ENCODE data around the gene SLC22A23. TPM values are rescaled to one million over a fixed set of nuclear protein-coding genes. Genes with fewer than 3 reads are reported as not detected.

Gene SLC22A23
- total RNA-seq, 1 donor from 2014 or later = 42.4 TPM

DNA sequence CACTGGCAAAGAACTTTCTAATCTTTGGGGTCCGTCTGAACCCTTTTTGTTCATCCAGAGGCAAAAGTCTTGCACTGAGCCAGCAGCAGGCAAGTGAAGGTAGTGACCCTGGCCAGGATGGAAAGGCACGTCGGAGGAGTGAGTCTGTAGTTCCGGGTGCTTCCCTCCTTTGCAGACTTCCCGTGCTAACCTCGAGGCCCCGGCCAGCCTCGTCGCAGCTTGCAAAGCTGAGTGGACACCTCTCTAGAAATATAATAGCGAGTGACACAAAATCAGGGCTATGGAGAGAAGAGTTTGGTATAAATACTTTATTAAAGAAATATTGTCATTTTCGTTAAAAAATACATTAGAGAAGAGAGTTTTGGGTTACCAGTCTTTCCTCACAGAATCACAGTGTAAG, 188.2 kb downstream of the SLC22A23 start:
- DNase-seq (ENCODE audit: low spot score) = no peak

DNA sequence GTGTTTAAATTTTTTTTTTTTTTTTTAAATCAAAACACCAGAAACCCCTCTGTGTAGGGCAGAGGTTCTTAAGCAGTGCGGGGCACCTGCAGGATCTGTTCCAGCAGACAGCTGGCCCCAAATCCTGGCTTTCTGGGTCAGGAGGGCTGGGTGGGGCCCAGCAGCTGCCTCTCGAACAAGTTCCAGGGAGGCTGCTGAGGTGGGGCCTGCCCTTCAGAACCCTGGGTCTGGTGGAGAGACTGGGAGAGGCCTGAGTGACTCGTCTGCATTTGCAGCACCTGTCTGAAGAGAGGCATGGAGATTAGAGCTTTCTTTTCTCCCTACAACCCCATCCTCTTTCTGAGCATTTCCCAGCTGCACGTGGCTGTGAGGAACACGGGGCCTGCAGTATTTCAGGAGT, 189.7 kb downstream of the SLC22A23 start:
- DNase-seq (ENCODE audit: low spot score) = no peak

DNA sequence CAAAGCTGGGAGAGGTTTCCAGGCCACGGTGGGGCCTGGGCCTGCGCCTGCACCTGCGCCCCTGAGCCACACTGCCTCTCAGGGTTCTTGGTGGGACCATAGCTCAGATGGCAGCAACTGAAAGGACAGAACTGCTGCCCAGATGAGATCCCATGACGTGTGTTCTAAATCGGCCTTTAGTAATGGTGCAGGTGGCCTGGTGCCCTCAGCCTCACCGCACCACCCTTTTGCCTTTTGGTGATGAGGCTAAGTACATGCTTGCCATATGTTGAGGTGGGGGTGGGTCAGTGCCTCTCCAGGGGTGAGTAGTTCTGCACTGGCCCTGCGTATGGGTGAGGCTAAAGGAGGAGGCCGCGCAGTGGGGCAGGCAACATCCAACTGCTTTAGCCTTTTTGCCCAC, 190.7 kb downstream of the SLC22A23 start:
- no peak for DNase-seq (ENCODE audit: low spot score)

DNA sequence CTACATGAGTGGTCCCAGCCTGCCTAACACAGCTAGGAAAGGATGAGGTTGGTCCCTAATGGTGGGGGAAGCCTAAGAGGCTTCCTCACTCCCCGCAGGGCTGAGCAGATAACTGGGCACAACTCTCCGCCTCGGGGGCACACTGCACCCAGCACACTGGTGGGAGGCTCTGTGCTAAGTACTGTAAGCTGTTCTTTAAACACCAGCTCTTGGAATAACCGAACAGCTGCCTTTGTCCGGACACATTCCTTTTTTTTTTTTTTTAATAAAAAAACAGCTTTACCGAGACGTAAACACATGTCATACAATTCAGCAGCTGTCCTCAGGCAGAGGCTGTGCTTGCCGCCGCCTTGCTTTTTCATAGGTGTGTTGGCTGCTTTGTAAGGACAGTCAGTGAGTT, 191.2 kb downstream of the SLC22A23 start:
- DNase-seq (ENCODE audit: low spot score) = no peak

DNA sequence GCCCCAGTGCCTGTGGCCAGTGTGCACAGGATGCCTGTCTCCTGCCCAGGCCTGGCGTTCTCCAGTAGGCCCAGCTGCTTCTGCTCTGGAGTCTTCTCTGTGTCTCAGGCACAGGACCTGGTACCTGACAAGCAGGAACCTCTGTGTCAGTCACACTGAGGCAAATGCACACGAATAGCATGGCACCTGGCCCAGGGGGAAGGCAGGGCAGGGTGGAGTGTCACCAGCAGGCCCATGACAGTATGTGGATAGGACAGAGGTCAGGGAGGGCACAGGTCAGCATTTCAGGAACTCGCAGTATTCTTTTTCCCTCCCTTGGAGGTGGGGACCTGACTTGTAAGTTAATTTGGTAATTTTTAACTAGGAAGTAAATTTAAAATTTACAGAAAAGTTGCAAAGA, 192.5 kb downstream of the SLC22A23 start:
- DNase-seq (ENCODE audit: low spot score) = no peak

DNA sequence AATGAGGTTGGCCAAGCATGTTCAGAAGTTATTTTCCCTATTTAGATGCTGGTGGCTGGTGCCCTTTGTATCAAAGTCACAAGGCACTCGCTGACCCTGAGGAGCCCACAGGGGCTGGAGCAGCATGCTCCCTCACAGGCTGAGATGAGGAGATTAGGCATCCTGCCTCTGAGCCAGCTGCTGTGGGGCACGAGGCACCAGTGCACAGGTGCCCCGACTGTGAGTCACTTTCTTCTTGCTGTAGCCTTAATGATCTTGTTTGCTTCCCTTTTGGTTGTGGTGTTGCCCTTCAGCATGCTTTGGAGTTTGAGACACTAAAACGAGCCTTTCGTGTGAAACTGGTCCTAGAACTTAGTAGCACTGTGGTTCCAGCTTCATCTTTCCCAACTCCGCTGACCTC, 193.8 kb downstream of the SLC22A23 start:
- DNase-seq (ENCODE audit: low spot score) = no peak

DNA sequence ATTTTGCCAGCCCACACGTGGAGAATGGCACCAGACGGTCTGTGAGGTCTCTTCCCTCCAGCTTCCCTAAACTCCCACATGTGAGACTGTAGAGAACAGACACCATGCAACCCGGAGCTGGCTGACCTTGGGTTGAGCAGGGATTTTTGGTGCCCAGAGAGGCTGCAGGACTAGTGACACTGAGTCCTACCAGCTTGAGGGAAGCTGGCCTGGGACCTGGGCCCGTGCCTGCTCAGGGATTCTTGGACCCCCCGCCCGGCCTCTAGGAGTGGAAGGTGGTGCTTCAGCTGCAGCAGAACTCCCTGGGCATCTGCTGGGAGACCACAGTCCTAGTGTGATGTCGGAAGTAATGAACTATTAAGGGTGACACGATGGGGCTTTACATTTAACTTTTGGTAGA, 194.9 kb downstream of the SLC22A23 start:
- no peak for DNase-seq (ENCODE audit: low spot score)

DNA sequence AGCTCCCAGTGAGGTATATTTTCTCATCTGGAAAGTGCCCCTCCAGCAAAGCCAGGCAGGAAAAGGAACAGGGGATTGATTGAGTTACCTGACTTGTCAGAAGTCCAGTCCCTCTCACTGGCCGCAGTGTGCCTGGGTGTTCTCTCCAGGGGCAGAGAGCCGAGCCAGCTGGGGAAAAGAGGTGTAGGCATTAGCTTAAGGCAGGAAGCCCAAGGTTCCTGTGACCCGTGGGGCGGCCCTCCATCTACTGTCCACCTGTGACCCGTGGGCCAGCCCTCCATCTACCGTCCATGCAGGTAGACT, 195.4 kb downstream of the SLC22A23 start:
- DNase-seq (ENCODE audit: low spot score) = no peak

DNA sequence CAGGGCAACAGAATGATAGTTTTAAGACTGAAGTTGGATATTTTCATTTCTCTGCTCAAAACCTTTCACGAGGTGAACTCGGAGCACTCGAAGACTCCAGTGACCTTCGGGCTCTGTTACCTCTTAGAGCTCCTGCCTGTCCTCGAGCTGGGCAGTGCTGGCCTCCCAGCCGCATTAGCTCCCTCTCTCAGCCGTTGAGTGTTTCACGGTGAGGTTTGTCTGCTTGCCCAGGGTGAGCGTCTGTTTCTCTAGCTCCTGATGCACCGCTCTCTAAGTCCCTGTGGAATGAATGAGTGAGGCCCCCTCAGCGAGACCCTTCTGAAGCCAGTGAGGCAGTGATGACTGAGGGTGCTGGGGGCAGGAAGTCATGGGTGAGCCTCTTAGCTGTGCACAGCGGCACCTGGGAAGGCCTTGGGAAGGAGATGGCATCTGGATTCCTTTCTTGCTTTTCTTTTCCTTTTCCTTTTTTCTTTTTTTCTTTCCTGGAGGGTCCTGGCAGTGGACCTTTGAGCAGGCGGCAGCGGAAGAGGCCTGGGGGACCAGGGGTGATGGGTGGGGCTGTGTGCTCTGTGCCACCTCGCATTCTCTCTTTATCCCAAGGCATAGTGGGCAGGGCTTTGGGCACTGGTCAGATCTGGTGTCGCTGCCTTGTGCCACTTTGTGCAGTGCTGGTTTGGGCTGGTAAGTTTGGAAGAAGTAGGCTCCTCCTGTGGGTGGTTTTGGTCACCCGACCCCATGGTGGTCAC, 195.9 kb downstream of the SLC22A23 start:
- DNase-seq (ENCODE audit: low spot score) = no peak

DNA sequence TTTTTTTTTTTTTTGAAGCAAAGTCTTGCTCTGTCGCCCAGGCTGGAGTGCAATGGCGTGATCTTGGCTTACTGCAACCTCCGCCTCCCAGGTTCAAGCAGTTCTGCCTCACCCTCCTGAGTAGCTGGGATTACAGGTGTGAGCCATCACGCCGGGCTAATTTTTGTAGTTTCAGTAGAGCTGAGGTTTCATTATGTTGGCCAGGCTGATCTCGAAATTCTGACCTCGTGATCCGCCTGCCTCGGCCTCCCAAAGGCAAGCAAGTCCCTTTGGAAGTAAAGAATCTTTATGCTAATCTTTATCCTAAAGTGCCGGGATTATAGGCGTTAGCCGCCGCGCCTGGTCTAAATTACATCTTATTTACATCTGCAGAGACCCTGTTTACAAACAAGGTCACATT, 196.6 kb downstream of the SLC22A23 start:
- DNase-seq (ENCODE audit: low spot score) = no peak

DNA sequence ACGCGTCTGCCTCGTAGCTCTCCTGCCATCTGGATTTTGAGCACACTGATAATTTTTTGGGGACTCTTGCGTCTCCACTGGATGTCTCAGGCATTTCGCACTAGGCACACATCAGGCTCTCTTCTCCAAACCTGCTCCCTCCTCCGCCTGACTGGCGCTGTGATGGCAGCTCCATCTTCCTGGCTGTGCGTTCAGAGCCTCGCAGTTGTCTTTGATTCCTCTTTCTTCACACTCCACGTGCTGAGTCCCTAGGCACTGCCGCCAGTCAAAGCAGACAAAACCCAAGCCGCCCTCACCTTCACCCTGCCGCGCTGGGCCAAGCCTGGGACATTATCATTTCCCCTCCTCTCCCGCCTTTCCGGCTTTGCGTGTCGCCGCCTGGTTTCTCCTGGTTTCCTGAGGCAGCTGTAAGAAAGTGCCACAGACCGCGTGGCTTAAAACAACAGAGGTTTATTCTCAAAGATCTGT, 197.3 kb downstream of the SLC22A23 start:
- peak; percentile 57 for DNase-seq (ENCODE audit: low spot score)

DNA sequence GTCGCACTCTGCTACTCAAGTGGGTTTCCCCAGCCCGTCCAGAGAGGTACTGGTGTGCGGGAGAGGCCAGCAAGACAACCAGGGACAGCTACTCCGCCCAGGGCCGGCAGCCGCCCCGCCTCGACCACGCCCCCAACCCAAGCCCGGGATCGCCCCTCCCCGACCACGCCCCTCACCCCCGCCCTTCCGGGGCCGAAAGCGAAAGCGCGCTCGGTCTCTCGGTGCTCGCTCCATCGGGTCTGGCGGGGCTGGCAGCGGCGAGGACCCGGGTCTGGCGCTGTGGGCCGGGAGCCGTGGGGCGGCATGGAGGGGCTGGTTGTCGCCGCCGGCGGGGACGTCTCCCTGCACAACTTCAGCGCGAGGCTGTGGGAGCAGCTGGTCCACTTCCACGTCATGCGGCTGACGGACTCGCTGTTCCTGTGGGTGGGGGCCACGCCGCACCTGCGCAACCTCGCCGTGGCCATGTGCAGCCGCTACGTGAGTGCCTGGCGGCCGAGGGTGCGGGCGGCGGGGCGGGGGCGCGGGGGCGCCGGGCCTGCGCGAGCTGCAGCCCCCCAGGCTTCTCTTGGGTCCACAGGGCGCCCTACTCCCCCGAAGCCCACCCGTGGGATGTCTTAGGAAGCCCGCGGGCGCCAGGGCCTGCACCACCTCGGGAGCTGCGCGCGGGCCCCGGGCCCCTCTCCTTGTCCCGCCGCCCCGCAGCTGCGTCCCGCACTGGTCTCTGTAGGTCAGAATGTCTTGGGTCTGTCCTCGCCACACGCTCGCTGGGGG, 197.9 kb downstream of the SLC22A23 start, which contains the start of gene PSMG4:
Gene PSMG4 (plus strand): TSS at position 228 of the 771 bp plus-strand sequence. CDS start 76 bp downstream, at position 304.
- DNase-seq (ENCODE audit: low spot score) = peak; percentile 97

DNA sequence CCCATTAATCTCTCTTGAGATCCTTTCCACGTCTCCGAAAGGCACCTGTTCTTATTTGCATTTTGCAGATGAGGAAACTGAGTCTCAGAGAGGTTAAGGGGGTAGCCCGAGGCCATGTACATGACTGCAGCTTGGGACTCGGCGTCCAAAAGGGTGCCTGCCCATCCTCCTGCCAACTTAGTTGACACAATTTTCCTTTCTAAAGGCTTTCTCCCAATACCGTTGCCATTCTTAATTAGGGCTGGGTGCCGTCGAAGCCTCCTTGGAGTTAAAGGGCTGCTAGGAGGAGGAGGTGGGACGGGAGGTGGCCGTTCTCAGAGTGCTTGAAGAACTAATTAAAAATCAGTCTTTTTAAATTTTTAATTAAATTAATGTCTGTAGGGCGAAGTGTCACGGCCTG, 198.6 kb downstream of the SLC22A23 start:
- DNase-seq (ENCODE audit: low spot score) = no peak

DNA sequence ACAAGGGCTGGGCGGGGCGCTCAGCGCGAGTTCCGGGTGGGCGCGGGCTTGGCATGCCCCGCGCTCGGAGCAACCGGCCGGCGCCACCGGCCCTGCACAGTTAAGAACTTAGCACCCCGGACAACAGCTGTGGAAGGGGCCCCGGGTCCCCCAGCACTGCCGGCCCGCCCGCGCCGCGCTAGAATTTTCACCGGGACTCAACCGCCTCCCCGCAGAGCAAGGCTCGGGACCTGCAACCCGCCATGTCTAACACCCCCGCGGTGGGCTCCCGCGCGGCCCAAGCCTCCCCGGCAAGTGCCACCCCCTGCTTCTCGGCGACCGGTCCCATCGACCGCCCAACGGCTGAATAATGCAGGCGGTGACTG, 203.3 kb downstream of the SLC22A23 start:
- no peak for DNase-seq (ENCODE audit: low spot score)

DNA sequence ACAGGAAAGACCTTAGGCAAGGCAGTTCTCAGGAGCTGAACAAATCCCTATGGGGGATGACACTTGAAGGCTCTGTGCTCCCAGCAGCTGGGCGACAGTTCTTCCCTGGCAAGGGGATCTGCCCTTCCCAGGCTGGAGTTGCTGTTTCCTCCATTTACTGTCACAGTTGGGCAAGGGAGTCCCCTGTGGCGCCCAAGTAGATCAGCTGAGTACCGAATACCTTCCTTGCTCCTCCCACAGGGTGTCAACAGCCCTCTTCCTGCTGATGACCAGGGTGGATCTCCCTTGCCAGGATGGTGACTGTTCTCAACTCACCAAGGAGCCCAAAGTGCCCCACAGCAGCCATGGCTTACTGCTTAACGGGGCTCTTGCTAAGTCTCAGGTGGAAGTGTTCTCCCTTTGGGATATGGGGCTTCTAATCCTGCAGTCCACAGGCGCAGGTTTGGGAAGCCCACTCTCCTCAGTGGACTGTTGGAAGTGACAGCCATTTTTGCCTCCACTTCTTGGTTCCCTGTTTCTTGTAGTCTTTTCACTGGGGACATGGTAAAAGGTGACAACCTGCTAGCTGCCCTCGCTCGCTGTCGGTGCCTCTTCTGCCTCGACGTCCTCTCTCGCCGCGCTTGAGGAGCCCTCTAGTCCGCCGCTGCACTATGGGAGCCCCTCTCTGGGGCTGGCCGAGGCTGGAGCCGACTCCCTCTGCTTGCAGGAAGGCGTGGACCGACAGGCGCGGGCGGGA, 203.8 kb downstream of the SLC22A23 start:
- DNase-seq (ENCODE audit: low spot score) = no peak

DNA sequence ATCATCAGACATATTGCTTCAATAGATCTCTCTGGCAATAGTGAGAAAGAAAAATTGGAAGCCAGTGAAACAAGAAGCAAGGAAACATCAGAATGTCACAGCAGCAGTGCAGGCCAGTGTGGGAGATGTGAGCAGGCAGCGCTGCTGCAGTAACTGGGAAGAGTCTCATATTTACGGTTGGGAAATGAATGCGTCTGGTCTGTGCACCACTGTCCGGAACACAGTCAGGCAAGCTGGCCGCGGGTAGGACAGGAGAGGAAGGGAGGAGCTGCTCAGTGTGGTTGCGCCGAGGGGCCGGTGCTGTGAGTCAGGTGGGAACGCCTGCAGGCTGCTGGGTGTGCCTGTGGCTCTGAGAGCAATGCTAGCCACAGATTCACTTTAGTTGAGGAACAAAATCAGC, 204.5 kb downstream of the SLC22A23 start:
- no peak for DNase-seq (ENCODE audit: low spot score)

DNA sequence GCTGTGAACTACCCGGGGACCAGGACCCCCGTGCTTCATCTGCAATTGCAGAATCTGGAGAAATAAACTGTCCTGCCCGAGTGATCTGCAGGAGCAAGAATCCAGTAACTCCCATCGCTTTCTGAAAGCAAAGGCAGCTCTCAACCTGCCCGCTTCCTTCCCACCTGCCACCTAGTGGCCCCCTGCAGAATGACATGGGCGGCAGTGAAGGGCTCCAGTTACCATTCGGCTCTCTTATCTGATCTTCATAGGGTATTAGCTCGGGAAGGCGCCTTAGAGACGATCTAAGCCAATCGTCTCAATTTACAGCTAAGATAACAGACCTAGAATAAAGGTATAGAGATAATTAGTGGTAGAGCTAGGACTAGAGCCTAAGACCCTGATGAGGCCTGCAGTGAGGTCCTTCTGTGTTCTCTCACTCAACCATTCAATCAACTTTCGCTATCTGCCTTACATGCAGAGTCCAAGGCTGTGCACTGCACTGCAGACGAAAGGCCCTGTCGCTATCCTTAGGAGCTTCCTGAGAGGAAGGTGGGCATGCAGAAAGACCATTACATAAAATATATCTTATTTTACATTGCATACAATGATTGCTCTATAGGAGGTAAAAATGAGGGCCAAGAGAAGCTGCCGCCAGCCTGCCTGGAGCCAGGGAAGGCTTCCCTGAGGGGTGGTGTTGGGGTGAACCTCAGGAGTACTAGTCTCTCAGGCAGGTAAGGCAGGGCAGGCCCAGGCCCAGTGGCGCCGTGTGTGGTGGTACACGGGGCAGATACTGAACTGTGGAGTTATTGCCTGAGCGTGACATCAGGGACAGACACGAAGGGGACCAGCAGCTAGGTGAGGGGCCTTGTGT, 205.2 kb downstream of the SLC22A23 start:
- peak; percentile 88 for DNase-seq (ENCODE audit: low spot score)

DNA sequence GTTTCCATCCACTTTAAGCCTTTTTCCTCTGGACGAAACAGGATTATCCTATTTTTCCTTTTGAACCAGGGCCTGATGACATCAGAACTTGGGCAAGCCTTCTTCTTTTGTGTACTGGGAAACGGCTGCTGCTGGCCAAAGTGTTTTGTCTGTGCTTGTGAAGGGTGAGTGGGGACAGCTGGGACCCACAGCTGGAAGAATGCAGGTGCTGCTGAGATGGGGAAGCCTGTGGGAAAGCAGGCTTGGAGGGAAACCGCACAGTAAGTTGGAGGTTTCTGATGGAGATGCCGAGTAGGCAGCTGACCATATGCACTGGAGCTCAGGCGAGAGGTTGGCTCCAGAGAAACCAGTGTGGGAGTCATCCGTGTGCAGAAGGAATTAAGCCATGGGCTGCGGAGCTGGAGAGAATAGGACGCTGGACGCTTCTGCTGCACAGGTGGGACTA, 206.6 kb downstream of the SLC22A23 start:
- DNase-seq (ENCODE audit: low spot score) = no peak

DNA sequence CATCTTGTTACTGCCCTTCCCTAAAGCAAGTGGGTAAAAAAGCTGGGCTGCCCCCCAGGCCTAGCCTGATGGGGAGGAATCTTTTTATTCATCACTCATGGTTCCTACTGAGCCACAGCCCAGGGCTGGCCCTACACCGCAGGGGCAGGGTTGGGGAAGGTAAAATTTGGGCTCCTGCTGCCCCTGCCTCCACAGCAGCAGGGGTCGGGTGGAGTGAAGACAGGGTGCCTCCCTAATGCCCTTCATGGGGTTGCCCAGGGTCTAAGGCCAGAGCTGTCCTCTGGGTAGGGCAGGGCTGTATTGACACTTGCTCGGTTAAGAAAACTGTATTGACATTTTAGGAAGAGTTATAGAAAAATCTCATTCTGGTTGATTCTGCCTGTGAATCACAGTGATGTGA, 207.0 kb downstream of the SLC22A23 start:
- DNase-seq (ENCODE audit: low spot score) = no peak

DNA sequence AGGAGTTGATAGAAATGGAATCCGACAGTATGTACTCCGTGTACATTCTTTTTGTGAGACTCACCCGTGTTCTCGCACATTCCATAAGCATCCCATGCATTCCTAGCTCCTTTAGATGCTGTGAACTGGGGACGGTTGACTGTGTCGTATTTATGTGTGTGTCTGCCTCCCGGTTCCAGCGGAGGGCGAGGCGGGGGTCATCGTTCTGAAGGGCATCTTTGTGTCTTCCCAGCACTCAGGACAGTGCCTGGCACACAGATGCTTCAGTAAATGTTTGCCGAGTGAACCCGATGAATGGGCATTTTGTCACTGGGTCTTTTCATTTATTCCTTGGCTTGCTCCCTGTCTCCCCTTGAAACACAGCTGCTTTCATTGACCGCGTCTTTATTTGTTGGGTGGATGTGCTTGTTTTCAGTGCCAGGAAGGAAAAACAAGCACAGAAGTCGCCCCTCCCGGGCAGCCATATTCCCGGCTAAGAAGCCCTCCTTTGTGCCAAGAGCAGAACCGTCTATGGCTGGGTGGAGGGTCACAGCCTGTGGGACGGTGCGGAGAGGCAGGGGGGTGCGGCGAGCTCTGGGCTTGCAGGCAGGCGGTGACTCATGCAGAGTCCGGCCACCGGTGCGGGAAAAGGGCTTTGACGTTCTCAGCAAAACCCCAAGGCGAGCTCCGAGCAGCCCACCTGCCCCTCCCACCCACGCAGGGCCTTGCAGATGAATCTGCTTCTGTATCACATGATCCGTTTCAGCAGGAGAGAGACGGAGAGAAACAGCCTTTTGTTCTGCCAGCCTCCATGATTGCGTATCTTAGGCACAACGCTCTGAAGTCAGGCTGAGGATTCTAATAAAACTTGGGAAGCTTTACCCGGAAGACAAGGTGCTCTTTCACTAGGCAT, 209.3 kb downstream of the SLC22A23 start:
- no peak for DNase-seq (ENCODE audit: low spot score)

DNA sequence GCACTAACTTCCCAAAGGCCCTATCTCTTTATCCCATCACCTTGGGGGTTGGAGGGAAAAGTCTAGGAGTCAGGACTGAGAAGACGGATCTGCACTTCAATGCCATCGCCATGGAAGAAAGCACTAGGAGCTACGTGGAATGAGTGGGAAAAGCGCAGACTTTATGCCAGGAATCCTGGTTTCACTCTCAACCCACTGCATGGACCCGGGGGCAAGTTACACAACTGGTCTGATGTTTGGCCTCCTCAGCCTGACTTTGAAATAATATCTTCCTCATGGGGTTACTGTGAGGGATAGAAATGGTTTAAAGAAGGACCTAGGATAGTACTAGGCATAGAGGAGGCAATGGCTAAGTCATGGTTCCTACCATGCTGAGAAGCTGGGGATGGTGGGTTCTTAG, 211.6 kb downstream of the SLC22A23 start:
- no peak for DNase-seq (ENCODE audit: low spot score)

All from ureter (tissue), 1 donor.